WTC11 (cell line): ENCODE results near the gene GALNT2. TPM values are rescaled to one million over a fixed set of nuclear protein-coding genes. Genes with fewer than 3 reads are reported as not detected.

Source experiments
- ATAC-seq: fragments of 200-7000 bp; cut with Tn5 transposase; 2 replicates; pipeline ENCODE4 v1.10.0; 2021; ENCODE audit warnings: mild to moderate bottlenecking, moderate library complexity
- CTCF ChIA-PET: fragments of 300-600 bp; sonication (Branson Sonifier 250); formaldehyde crosslinking; loops from one replicate; lab custom pipeline; 2021; ENCODE audit warnings: antibody characterized with exemption; lab: Charles Lee
- POLR2A ChIA-PET: fragments of 350-600 bp; sonication (Branson Sonifier 250); formaldehyde crosslinking; loops from one replicate; lab custom pipeline; 2021; ENCODE audit warnings: antibody characterized with exemption; lab: Charles Lee
- DNase-seq: peaks from one replicate; pipeline ENCODE4 v3.0.0; 2021; ENCODE audit warnings: low spot score
- H3K27ac Mint-ChIP-seq: 2 replicates; pipeline ENCODE4 v1.8.0; 2021; ENCODE audit warnings: mixed read lengths
- H3K27me3 Mint-ChIP-seq: 2 replicates; pipeline ENCODE4 v1.8.0; 2021; ENCODE audit warnings: low read depth, mild to moderate bottlenecking, moderate library complexity, mixed read lengths
- H3K36me3 Mint-ChIP-seq: 2 replicates; pipeline ENCODE4 v1.8.0; 2021; ENCODE audit warnings: mixed read lengths
- H3K4me1 Mint-ChIP-seq: 2 replicates; pipeline ENCODE4 v1.8.0; 2022; ENCODE audit warnings: mixed read lengths
- H3K4me3 Mint-ChIP-seq: 2 replicates; pipeline ENCODE4 v1.8.0; 2021; ENCODE audit warnings: mild to moderate bottlenecking, moderate library complexity, mixed read lengths
- H3K9me3 Mint-ChIP-seq: 2 replicates; pipeline ENCODE4 v1.8.0; 2021; ENCODE audit warnings: mixed read lengths
- GTF2I ChIP-seq: fragments of 250-450 bp; sonication (Bioruptor Pico); conservative IDR thresholded peaks from 2 replicates; pipeline ENCODE4 v1.4.0; 2021; ENCODE audit warnings: mild to moderate bottlenecking
- OVOL2 ChIP-seq: fragments of 250-450 bp; sonication (Bioruptor Pico); IDR thresholded peaks from 2 replicates; pipeline ENCODE4 v1.9.0; 2021; ENCODE audit warnings: mild to moderate bottlenecking, borderline replicate concordance
- SMAD3 ChIP-seq: sonication (generic); formaldehyde crosslinking; IDR thresholded peaks from 2 replicates; pipeline ENCODE4 v1.8.0; 2022; ENCODE audit warnings: missing genetic modification reagents, mild to moderate bottlenecking, borderline replicate concordance
- SP1 ChIP-seq: sonication (generic); formaldehyde crosslinking; conservative IDR thresholded peaks from 2 replicates; pipeline ENCODE4 v1.8.1; 2022; ENCODE audit warnings: missing genetic modification reagents
- ZNF263 ChIP-seq: sonication (generic); formaldehyde crosslinking; IDR thresholded peaks from 2 replicates; pipeline ENCODE4 v1.8.1; 2022; ENCODE audit warnings: low read depth, mild to moderate bottlenecking, moderate library complexity, missing genetic modification reagents
- ZNF396 ChIP-seq: fragments of 250-450 bp; sonication (Bioruptor Pico); IDR thresholded peaks from 2 replicates; pipeline ENCODE4 v1.8.0; 2021; ENCODE audit warnings: mild to moderate bottlenecking, moderate library complexity, borderline replicate concordance
- ZNF416 ChIP-seq: fragments of 250-450 bp; sonication (Bioruptor Pico); IDR thresholded peaks from 2 replicates; pipeline ENCODE4 v1.9.0; 2021; ENCODE audit warnings: mild to moderate bottlenecking, inconsistent platforms
- ZNF671 ChIP-seq: fragments of 250-450 bp; sonication (Bioruptor Pico); IDR thresholded peaks from 2 replicates; pipeline ENCODE4 v1.8.0; 2021; ENCODE audit warnings: mild to moderate bottlenecking
- total RNA-seq: library from RNA; stranded (reverse); gene quantifications from 3 replicates; pipeline ENCODE4 v1.2.3, GENCODE V29; 2021
- TF ChIP-seq, protein P1 (sequence below): sonication (generic); formaldehyde crosslinking; IDR thresholded peaks from 2 replicates; pipeline ENCODE4 v1.8.0; 2022; ENCODE audit warnings: mild to moderate bottlenecking, missing genetic modification reagents
- TF ChIP-seq, protein P2 (sequence below): fragments of 250-450 bp; sonication (Bioruptor Pico); IDR thresholded peaks from 2 replicates; pipeline ENCODE4 v2.1.2; 2022; ENCODE audit warnings: mild to moderate bottlenecking, moderate library complexity
- TF ChIP-seq, protein P3 (sequence below): sonication (generic); formaldehyde crosslinking; IDR thresholded peaks from 2 replicates; pipeline ENCODE4 v1.8.1; 2022; ENCODE audit warnings: low read depth, mild to moderate bottlenecking, moderate library complexity, missing genetic modification reagents, borderline replicate concordance
- TF ChIP-seq, protein P4 (sequence below): sonication (generic); formaldehyde crosslinking; conservative IDR thresholded peaks from 2 replicates; pipeline ENCODE4 v1.8.1; 2023; ENCODE audit warnings: mild to moderate bottlenecking, low read depth, missing genetic modification reagents, moderate library complexity
- TF ChIP-seq, protein P5 (sequence below): sonication (generic); formaldehyde crosslinking; IDR thresholded peaks from 2 replicates; pipeline ENCODE4 v1.8.1; 2022; ENCODE audit warnings: missing genetic modification reagents, borderline replicate concordance
- TF ChIP-seq, protein P6 (sequence below): sonication (generic); formaldehyde crosslinking; IDR thresholded peaks from 2 replicates; pipeline ENCODE4 v1.8.1; 2023; ENCODE audit warnings: mild to moderate bottlenecking, missing genetic modification reagents, borderline replicate concordance
- TF ChIP-seq, protein P7 (sequence below): fragments of 200-600 bp; IDR thresholded peaks from 2 replicates; pipeline ENCODE4 v1.8.0; 2022; ENCODE audit warnings: antibody characterized with exemption
- TF ChIP-seq, protein P8 (sequence below): fragments of 250-450 bp; sonication (Bioruptor Pico); conservative IDR thresholded peaks from 2 replicates; pipeline ENCODE4 v1.9.0; 2021; ENCODE audit warnings: mild to moderate bottlenecking
- TF ChIP-seq, protein P9 (sequence below): sonication (generic); formaldehyde crosslinking; IDR thresholded peaks from 2 replicates; pipeline ENCODE4 v1.8.1; 2023; ENCODE audit warnings: mild to moderate bottlenecking, moderate library complexity, missing genetic modification reagents

GALNT2 gene
- total RNA-seq, 1 experiment from 2014 or later, result 74.8 TPM

DNA sequence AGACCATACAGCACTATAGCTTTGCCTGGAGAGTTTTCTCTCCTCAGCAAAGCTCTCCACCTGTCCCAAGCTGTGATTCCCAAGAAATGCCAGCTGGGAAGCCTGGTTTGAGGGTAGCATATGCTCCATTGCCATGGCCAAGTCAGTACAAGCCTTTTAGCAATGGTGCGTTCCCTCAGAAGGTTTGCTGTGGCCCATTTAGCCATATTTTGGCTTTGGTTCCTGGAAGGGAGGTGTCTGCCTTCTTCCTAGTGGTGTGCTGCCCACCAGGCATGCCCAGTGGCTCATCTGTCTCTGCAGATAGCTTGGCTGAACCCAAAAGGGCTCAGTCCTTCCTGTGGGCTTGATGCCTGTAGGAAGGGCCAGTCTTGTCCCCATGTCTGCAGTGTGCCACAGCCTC is 32.4 kb downstream of the GALNT2 start:
- ChIA-PET CTCF (no interaction called here), POLR2A (no interaction called here)
- peaks cover 52% of the 10 kb centered on the region for H3K4me1 Mint-ChIP-seq
- H3K36me3 Mint-ChIP-seq, result no peaks in the 10 kb centered on the region
- no peaks in the 10 kb centered on the region for H3K27me3 Mint-ChIP-seq
- TF ChIP-seq, protein P1, sequence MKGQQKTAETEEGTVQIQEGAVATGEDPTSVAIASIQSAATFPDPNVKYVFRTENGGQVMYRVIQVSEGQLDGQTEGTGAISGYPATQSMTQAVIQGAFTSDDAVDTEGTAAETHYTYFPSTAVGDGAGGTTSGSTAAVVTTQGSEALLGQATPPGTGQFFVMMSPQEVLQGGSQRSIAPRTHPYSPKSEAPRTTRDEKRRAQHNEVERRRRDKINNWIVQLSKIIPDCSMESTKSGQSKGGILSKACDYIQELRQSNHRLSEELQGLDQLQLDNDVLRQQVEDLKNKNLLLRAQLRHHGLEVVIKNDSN (CRISPR knock-in tag), result no peak
- TF ChIP-seq, protein P2, sequence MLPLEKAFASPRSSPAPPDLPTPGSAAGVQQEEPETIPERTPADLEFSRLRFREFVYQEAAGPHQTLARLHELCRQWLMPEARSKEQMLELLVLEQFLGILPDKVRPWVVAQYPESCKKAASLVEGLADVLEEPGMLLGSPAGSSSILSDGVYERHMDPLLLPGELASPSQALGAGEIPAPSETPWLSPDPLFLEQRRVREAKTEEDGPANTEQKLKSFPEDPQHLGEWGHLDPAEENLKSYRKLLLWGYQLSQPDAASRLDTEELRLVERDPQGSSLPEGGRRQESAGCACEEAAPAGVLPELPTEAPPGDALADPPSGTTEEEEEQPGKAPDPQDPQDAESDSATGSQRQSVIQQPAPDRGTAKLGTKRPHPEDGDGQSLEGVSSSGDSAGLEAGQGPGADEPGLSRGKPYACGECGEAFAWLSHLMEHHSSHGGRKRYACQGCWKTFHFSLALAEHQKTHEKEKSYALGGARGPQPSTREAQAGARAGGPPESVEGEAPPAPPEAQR (CRISPR knock-in tag), result no peak
- TF ChIP-seq, protein P3, sequence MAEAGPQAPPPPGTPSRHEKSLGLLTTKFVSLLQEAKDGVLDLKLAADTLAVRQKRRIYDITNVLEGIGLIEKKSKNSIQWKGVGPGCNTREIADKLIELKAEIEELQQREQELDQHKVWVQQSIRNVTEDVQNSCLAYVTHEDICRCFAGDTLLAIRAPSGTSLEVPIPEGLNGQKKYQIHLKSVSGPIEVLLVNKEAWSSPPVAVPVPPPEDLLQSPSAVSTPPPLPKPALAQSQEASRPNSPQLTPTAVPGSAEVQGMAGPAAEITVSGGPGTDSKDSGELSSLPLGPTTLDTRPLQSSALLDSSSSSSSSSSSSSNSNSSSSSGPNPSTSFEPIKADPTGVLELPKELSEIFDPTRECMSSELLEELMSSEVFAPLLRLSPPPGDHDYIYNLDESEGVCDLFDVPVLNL, result no peak
- no peak for TF ChIP-seq ZNF263 (CRISPR knock-in tag)
- TF ChIP-seq, protein P4, sequence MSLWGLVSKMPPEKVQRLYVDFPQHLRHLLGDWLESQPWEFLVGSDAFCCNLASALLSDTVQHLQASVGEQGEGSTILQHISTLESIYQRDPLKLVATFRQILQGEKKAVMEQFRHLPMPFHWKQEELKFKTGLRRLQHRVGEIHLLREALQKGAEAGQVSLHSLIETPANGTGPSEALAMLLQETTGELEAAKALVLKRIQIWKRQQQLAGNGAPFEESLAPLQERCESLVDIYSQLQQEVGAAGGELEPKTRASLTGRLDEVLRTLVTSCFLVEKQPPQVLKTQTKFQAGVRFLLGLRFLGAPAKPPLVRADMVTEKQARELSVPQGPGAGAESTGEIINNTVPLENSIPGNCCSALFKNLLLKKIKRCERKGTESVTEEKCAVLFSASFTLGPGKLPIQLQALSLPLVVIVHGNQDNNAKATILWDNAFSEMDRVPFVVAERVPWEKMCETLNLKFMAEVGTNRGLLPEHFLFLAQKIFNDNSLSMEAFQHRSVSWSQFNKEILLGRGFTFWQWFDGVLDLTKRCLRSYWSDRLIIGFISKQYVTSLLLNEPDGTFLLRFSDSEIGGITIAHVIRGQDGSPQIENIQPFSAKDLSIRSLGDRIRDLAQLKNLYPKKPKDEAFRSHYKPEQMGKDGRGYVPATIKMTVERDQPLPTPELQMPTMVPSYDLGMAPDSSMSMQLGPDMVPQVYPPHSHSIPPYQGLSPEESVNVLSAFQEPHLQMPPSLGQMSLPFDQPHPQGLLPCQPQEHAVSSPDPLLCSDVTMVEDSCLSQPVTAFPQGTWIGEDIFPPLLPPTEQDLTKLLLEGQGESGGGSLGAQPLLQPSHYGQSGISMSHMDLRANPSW (CRISPR knock-in tag), result no peak
- TF ChIP-seq, protein P5, sequence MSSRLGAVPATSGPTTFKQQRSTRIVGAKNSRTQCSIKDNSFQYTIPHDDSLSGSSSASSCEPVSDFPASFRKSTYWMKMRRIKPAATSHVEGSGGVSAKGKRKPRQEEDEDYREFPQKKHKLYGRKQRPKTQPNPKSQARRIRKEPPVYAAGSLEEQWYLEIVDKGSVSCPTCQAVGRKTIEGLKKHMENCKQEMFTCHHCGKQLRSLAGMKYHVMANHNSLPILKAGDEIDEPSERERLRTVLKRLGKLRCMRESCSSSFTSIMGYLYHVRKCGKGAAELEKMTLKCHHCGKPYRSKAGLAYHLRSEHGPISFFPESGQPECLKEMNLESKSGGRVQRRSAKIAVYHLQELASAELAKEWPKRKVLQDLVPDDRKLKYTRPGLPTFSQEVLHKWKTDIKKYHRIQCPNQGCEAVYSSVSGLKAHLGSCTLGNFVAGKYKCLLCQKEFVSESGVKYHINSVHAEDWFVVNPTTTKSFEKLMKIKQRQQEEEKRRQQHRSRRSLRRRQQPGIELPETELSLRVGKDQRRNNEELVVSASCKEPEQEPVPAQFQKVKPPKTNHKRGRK (CRISPR knock-in tag), result no peak
- TF ChIP-seq ZNF671 (CRISPR knock-in tag), result no peak
- no peak for TF ChIP-seq SMAD3 (CRISPR knock-in tag)
- TF ChIP-seq ZNF416 (CRISPR knock-in tag), result no peak
- TF ChIP-seq OVOL2, result no peak
- TF ChIP-seq SP1 (CRISPR knock-in tag), result no peak
- TF ChIP-seq, protein P6, sequence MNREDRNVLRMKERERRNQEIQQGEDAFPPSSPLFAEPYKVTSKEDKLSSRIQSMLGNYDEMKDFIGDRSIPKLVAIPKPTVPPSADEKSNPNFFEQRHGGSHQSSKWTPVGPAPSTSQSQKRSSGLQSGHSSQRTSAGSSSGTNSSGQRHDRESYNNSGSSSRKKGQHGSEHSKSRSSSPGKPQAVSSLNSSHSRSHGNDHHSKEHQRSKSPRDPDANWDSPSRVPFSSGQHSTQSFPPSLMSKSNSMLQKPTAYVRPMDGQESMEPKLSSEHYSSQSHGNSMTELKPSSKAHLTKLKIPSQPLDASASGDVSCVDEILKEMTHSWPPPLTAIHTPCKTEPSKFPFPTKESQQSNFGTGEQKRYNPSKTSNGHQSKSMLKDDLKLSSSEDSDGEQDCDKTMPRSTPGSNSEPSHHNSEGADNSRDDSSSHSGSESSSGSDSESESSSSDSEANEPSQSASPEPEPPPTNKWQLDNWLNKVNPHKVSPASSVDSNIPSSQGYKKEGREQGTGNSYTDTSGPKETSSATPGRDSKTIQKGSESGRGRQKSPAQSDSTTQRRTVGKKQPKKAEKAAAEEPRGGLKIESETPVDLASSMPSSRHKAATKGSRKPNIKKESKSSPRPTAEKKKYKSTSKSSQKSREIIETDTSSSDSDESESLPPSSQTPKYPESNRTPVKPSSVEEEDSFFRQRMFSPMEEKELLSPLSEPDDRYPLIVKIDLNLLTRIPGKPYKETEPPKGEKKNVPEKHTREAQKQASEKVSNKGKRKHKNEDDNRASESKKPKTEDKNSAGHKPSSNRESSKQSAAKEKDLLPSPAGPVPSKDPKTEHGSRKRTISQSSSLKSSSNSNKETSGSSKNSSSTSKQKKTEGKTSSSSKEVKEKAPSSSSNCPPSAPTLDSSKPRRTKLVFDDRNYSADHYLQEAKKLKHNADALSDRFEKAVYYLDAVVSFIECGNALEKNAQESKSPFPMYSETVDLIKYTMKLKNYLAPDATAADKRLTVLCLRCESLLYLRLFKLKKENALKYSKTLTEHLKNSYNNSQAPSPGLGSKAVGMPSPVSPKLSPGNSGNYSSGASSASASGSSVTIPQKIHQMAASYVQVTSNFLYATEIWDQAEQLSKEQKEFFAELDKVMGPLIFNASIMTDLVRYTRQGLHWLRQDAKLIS (CRISPR knock-in tag), result no peak
- TF ChIP-seq GTF2I (CRISPR knock-in tag), result no peak
- no peak for TF ChIP-seq ZNF396
- TF ChIP-seq, protein P7, sequence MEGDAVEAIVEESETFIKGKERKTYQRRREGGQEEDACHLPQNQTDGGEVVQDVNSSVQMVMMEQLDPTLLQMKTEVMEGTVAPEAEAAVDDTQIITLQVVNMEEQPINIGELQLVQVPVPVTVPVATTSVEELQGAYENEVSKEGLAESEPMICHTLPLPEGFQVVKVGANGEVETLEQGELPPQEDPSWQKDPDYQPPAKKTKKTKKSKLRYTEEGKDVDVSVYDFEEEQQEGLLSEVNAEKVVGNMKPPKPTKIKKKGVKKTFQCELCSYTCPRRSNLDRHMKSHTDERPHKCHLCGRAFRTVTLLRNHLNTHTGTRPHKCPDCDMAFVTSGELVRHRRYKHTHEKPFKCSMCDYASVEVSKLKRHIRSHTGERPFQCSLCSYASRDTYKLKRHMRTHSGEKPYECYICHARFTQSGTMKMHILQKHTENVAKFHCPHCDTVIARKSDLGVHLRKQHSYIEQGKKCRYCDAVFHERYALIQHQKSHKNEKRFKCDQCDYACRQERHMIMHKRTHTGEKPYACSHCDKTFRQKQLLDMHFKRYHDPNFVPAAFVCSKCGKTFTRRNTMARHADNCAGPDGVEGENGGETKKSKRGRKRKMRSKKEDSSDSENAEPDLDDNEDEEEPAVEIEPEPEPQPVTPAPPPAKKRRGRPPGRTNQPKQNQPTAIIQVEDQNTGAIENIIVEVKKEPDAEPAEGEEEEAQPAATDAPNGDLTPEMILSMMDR, result no peak
- TF ChIP-seq, protein P8, sequence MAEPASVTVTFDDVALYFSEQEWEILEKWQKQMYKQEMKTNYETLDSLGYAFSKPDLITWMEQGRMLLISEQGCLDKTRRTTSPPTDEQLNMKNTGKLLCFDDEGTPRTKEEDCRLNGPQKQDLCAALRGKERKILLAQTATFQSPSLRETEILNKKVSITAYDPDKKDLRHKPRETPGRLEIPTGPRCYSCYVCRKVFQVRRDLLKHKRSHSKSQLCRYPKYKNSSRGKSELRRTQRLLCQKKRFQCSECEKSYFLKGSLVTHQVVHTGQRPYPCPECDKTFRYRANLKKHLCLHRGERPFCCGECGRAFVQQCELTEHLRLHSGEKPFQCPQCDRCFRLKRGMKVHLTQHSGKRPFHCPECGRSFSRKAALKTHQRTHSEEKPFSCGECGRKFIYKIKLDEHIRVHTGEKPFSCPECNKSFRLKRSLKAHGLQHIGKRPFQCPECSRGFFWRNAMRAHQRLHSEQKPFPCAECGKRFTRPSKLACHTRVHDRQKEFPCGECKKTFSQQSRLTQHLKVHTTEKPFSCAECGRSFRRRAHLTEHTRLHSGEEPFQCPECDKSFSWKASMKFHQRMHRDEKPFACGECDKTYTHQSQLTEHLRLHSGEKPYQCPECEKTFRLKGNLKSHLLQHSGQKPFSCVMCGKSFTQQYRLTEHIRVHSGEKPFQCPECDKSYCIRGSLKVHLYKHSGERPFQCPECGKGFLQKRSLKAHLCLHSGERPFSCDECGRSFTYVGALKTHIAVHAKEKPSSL (CRISPR knock-in tag), result no peak
- TF ChIP-seq, protein P9, sequence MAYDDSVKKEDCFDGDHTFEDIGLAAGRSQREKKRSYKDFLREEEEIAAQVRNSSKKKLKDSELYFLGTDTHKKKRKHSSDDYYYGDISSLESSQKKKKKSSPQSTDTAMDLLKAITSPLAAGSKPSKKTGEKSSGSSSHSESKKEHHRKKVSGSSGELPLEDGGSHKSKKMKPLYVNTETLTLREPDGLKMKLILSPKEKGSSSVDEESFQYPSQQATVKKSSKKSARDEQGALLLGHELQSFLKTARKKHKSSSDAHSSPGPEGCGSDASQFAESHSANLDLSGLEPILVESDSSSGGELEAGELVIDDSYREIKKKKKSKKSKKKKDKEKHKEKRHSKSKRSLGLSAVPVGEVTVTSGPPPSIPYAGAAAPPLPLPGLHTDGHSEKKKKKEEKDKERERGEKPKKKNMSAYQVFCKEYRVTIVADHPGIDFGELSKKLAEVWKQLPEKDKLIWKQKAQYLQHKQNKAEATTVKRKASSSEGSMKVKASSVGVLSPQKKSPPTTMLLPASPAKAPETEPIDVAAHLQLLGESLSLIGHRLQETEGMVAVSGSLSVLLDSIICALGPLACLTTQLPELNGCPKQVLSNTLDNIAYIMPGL (CRISPR knock-in tag), result no peak
- no peak overlapping the region for H3K27ac Mint-ChIP-seq
- peaks cover 4% of the 10 kb centered on the region for H3K9me3 Mint-ChIP-seq
- H3K4me3 Mint-ChIP-seq, result no peak overlapping the region
- ATAC-seq (no peak), DNase-seq (no peak)
